Measurements from ENCODE around the gene TNNT1.
A peak's percentile ranks its signal among the peaks of the same experiment; 100 is the strongest.
"Not testable (repeated sequence)": the region's sequence is repeated elsewhere in the genome, so short reads cannot be mapped to it uniquely, and the experiment has no call there.

TNNT1 gene

GRCh38 chr19:55136399-55137102 lies 12.5 kb downstream of the TNNT1 start:
- DNase-seq, result no peak

- no peak for DNase-seq
Measured at GRCh38 chr19:55134736-55135135, 14.3 kb downstream of the TNNT1 start.

GRCh38 chr19:55133639-55134444 lies 15.2 kb downstream of the TNNT1 start:
- DNase-seq, result no peak

GRCh38 chr19:55132453-55133129 lies 16.4 kb downstream of the TNNT1 start:
- no peak for DNase-seq

GRCh38 chr19:55131421-55131820 lies 17.6 kb downstream of the TNNT1 start:
- peak; percentile 76 for DNase-seq

GRCh38 chr19:55119053-55119452 lies 30.0 kb downstream of the TNNT1 start:
- DNase-seq, result no peak

GRCh38 chr19:55118401-55118991 lies 30.5 kb downstream of the TNNT1 start:
- DNase-seq, result peak; percentile 30

- peak; percentile 99 for DNase-seq
Measured at GRCh38 chr19:55117663-55118391, 31.2 kb downstream of the TNNT1 start.

- DNase-seq, result no peak
Measured at GRCh38 chr19:55116859-55117662, 31.9 kb downstream of the TNNT1 start, which contains the start of gene PPP1R12C. Gene PPP1R12C (minus strand): TSS chr19:55117637. CDS start chr19:55117543, 94 bp downstream.

- peak; percentile 50 for DNase-seq
Measured at GRCh38 chr19:55116232-55116858, 32.7 kb downstream of the TNNT1 start.

GRCh38 chr19:55115446-55116065 lies 33.5 kb downstream of the TNNT1 start:
- peak; percentile 21 for DNase-seq

- no peak for DNase-seq
Measured at GRCh38 chr19:55114566-55115145, 34.4 kb downstream of the TNNT1 start.

- peak; percentile 80 for DNase-seq
Measured at GRCh38 chr19:55113570-55114039, 35.4 kb downstream of the TNNT1 start.

GRCh38 chr19:55112777-55113569 lies 36.0 kb downstream of the TNNT1 start:
- no peak for DNase-seq

GRCh38 chr19:55112246-55112776 lies 36.7 kb downstream of the TNNT1 start:
- no peak for DNase-seq

- DNase-seq, result no peak
Measured at GRCh38 chr19:55111238-55111831, 37.7 kb downstream of the TNNT1 start.

GRCh38 chr19:55109527-55110291 lies 39.3 kb downstream of the TNNT1 start:
- no peak for DNase-seq

GRCh38 chr19:55107252-55107651 lies 41.8 kb downstream of the TNNT1 start:
- DNase-seq, result not testable (repeated sequence)
